OCI-LY7 (cell line): ENCODE data around the gene EIF4EBP2. TPM values are rescaled to one million over a fixed set of nuclear protein-coding genes. Genes with fewer than 3 reads are reported as not detected.
A peak's percentile ranks its signal among the peaks of the same experiment; 100 is the strongest.

Experiments used
- BruUV-seq: library from RNA; stranded (reverse); fragments of 400-500 nt; replicated peaks from 2 replicates; lab custom pipeline; 2021; lab: Mats Ljungman, UMichigan
- CTCF ChIA-PET: fragments of 300-600 bp; sonication (Branson Sonifier 250); formaldehyde crosslinking; loops from one replicate; lab custom pipeline; 2022; ENCODE audit warnings: antibody characterized with exemption; ENCODE audit not compliant: unreplicated experiment; lab: Charles Lee
- POLR2A ChIA-PET: fragments of 300-600 bp; sonication (Branson Sonifier 250); formaldehyde crosslinking; loops from one replicate; lab custom pipeline; 2022; ENCODE audit warnings: antibody characterized with exemption; lab: Charles Lee
- DNase-seq: peaks from one replicate; pipeline ENCODE4 v3.0.0-alpha.2; 2015; ENCODE audit warnings: low spot score
- H2AFZ ChIP-seq: fragments of 200-600 bp; sonication (generic), shearing (Covaris generic); 2 replicates; pipeline ENCODE4 v1.6.1; 2014; ENCODE audit warnings: mild to moderate bottlenecking, antibody characterized with exemption, low read length, moderate library complexity
- H3K27ac ChIP-seq: fragments of 200-600 bp; sonication (generic); 2 replicates; pipeline ENCODE4 v1.5.1; 2014; ENCODE audit warnings: mixed run types, low read depth, mild to moderate bottlenecking, moderate library complexity, low read length, inconsistent platforms; ENCODE audit not compliant: poor library complexity, severe bottlenecking
- H3K36me3 ChIP-seq: fragments of 200-600 bp; sonication (generic); 2 replicates; pipeline ENCODE4 v1.6.1; 2014; ENCODE audit warnings: mild to moderate bottlenecking, antibody characterized with exemption, low read length, moderate library complexity, mixed read lengths; ENCODE audit not compliant: insufficient read depth
- H3K4me1 ChIP-seq: fragments of 200-600 bp; sonication (generic); 2 replicates; pipeline ENCODE4 v1.5.1; 2014; ENCODE audit warnings: mild to moderate bottlenecking, low read length; ENCODE audit not compliant: insufficient read depth, poor library complexity, severe bottlenecking
- H3K4me2 ChIP-seq: fragments of 200-600 bp; sonication (generic); 2 replicates; pipeline ENCODE4 v1.6.1; 2014; ENCODE audit warnings: mild to moderate bottlenecking, low read length
- H3K4me3 ChIP-seq: fragments of 200-600 bp; sonication (generic); 2 replicates; pipeline ENCODE4 v1.5.1; 2014; ENCODE audit warnings: mild to moderate bottlenecking, low read depth, low read length; ENCODE audit not compliant: poor library complexity, severe bottlenecking
- H3K79me2 ChIP-seq: fragments of 200-600 bp; sonication (generic); 2 replicates; pipeline ENCODE4 v1.6.1; 2016; ENCODE audit warnings: low read depth, mild to moderate bottlenecking, low read length, moderate library complexity, mixed read lengths; ENCODE audit not compliant: insufficient read depth
- H3K9me2 ChIP-seq: fragments of 200-600 bp; sonication (generic); 2 replicates; pipeline ENCODE4 v1.6.1; 2016; ENCODE audit warnings: mild to moderate bottlenecking, low read length, mixed read lengths; ENCODE audit not compliant: insufficient read depth
- H3K9me3 ChIP-seq: fragments of 200-600 bp; sonication (generic); 2 replicates; pipeline ENCODE4 v1.6.1; 2014; ENCODE audit warnings: mild to moderate bottlenecking, mixed run types, low read length, mixed read lengths
- H4K20me1 ChIP-seq: fragments of 200-600 bp; sonication (generic); 2 replicates; pipeline ENCODE4 v1.6.1; 2014; ENCODE audit warnings: mild to moderate bottlenecking, antibody characterized with exemption, low read length, moderate library complexity, mixed read lengths; ENCODE audit not compliant: insufficient read depth
- EZH2phosphoT487 ChIP-seq: fragments of 200-600 bp; sonication (generic); IDR thresholded peaks from 2 replicates; pipeline ENCODE4 v1.6.1; 2018; ENCODE audit warnings: low read depth, borderline replicate concordance, mild to moderate bottlenecking, mixed run types, antibody characterized with exemption, low read length, moderate library complexity, mixed read lengths
- intact Hi-C: fragments of 100-400 bp; cut with micrococcal nuclease; formaldehyde crosslinking; loops from one replicate; pipeline ENCODE4 v1.10.0; 2022; ENCODE audit not compliant: unreplicated experiment
- total RNA-seq, 2 experiments: library from RNA; depleted of rRNA in 1 of 2; stranded (reverse); fragments of >200 nt in 1 of 2; shearing (Covaris generic) in 1 of 2; gene quantifications; 2 replicates each; pipeline ENCODE4 v1.2.3, GENCODE V29; 2014 to 2022
- TF ChIP-seq, protein P1 (sequence below): fragments of 200-600 bp; sonication (generic); conservative IDR thresholded peaks from 2 replicates; pipeline ENCODE4 v1.5.1; 2014; ENCODE audit warnings: mild to moderate bottlenecking, antibody characterized with exemption, low read length, moderate library complexity, mixed read lengths

The EIF4EBP2 gene
- total RNA-seq, 2 experiments from 2014 or later, result 24.5 to 59.8 TPM

DNA sequence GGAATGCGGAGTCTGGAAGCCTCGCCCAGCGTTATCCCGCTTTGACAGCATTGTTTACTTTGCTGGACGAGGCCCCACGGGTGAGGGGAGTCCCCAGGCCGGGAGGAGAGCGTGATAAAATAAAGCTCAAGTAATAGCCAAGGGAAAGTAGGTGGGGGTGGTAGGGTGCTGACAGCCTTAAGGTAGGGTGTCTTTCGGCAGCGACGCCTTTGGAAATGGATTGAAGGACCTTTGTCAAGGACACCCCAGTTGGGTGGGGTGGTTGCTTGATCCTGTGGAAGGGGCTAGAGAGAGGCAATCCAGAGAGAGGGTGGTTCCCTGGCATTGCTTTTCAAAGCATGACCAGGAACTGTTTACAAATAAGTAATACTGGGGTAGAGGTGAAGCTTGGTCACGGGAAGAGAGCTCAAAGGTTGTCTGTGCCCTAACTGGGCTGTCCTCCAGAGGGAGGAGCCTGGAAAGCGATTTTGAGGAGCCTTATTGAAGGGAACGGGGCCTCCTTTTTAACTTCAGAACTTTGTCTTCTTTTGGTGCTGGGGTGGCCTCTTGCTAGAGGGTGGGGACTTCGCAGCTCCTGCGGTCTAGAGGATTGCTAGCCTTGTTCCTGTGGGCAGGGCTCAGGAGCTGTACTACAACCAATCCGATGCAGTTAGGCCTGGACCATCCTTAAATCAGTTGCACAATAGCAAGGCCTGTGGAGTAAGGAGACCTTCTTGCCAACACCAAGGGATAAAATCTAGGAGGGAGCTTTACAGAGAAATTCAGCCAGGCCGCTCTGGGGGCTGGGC, 1.3 kb downstream of the EIF4EBP2 start:
- Histone ChIP-seq H2AFZ (no peak overlapping the region), H3K79me2 (peaks cover 45% of the 10 kb centered on the region), H3K4me1 (peaks cover 20% of the 10 kb centered on the region), H3K9me2 (no peaks in the 10 kb centered on the region), H3K4me3 (peak overlapping the region; percentile 92), H3K36me3 (peaks cover 26% of the 10 kb centered on the region), H3K9me3 (no peaks in the 10 kb centered on the region), H4K20me1 (peaks cover 18% of the 10 kb centered on the region), H3K4me2 (peak overlapping the region; percentile 98), H3K27ac (peak overlapping the region; percentile 38)
- peak; percentile 64 for DNase-seq
- TF ChIP-seq, protein P1, sequence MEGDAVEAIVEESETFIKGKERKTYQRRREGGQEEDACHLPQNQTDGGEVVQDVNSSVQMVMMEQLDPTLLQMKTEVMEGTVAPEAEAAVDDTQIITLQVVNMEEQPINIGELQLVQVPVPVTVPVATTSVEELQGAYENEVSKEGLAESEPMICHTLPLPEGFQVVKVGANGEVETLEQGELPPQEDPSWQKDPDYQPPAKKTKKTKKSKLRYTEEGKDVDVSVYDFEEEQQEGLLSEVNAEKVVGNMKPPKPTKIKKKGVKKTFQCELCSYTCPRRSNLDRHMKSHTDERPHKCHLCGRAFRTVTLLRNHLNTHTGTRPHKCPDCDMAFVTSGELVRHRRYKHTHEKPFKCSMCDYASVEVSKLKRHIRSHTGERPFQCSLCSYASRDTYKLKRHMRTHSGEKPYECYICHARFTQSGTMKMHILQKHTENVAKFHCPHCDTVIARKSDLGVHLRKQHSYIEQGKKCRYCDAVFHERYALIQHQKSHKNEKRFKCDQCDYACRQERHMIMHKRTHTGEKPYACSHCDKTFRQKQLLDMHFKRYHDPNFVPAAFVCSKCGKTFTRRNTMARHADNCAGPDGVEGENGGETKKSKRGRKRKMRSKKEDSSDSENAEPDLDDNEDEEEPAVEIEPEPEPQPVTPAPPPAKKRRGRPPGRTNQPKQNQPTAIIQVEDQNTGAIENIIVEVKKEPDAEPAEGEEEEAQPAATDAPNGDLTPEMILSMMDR, result no peak
- no peak for TF ChIP-seq EZH2phosphoT487
- CTCF ChIA-PET, result interaction anchor here (0.6 kb wide), 1 partner anchor 30 kb away, joined by 3 read pairs; no protein-coding TSS in a partner anchor
- BruUV-seq, result TSS peak; percentile 60
- POLR2A ChIA-PET, result interaction anchor here (0.6 to 1.5 kb wide), 12 partner anchors 8 to 414 kb away, joined by 3 to 6 read pairs (median 4); partner anchors contain the start of genes LRRC20 and PPA1
- intact Hi-C loops, result no loop called here

DNA sequence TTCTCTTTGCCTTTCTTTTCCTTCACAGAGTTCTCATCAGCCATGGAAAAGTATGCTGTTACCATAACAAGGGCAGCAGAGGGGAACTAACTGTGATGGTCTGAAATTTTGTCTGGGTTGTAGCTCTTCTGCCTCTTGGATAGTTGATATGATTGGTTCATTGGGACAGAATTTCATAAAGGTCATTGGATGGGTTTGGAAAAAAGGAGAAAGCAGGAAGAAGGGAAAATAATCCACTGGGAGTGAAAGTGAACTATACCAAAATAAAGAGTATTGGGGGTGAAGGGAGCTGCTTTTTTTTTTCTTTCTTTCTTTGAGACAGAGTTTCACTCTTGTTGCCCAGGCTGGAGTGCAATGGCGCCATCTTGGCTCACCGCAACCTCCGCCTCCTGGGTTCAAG, 5.8 kb downstream of the EIF4EBP2 start:
- intact Hi-C loops, result no loop called here
- no TSS peak for BruUV-seq
- H3K4me3 ChIP-seq, result no peak overlapping the region
- no peaks in the 10 kb centered on the region for H3K9me2 ChIP-seq
- H3K9me3 ChIP-seq, result no peaks in the 10 kb centered on the region
- no peak for TF ChIP-seq EZH2phosphoT487
- TF ChIP-seq, protein P1, result no peak
- peaks cover 21% of the 10 kb centered on the region for H4K20me1 ChIP-seq
- peaks cover 63% of the 10 kb centered on the region for H3K36me3 ChIP-seq
- ChIA-PET CTCF (no interaction called here), POLR2A (interaction anchor here (0.6 kb wide), 1 partner anchor 27 kb away, joined by 3 read pairs; no protein-coding TSS in a partner anchor)
- no peak overlapping the region for H3K4me2 ChIP-seq
- H2AFZ ChIP-seq, result no peak overlapping the region
- no peak for DNase-seq
- peaks cover 24% of the 10 kb centered on the region for H3K4me1 ChIP-seq
- no peak overlapping the region for H3K27ac ChIP-seq
- H3K79me2 ChIP-seq, result peaks cover 80% of the 10 kb centered on the region

DNA sequence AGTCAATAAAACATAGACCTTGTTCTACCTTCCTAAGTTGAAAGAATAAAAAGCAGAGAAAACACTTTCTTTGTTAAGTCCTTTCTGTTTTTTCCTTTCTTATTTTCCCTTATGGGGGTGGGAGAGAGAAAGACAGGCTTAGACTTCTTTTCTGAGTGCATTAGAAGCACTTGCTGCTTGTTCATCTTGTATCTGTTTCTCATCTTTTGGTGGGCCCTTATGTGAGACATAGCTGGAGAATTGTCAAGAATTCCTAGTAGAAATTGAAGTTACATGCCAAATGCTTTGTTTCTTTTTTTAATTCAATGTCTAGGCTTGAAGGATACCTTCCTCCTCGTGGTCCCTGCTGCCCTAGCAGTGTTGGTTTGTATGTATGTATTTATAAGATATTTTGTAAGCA, 6.7 kb downstream of the EIF4EBP2 start:
- Histone ChIP-seq H3K9me3 (no peaks in the 10 kb centered on the region), H3K4me2 (no peak overlapping the region), H2AFZ (no peak overlapping the region), H3K79me2 (peaks cover 71% of the 10 kb centered on the region), H3K36me3 (peaks cover 68% of the 10 kb centered on the region), H3K27ac (no peak overlapping the region), H3K4me3 (no peak overlapping the region), H3K4me1 (peaks cover 23% of the 10 kb centered on the region), H4K20me1 (peaks cover 16% of the 10 kb centered on the region; the same call in 1 of the 2 replicates), H3K9me2 (no peaks in the 10 kb centered on the region)
- intact Hi-C loops, result no loop called here
- ChIA-PET POLR2A (interaction anchor here (1.2 kb wide), 1 partner anchor 13 kb away, joined by 3 read pairs; no protein-coding TSS in a partner anchor), CTCF (no interaction called here)
- no TSS peak for BruUV-seq
- TF ChIP-seq EZH2phosphoT487, result no peak
- TF ChIP-seq, protein P1, result no peak
- DNase-seq, result no peak
